WTC11 (cell line): ENCODE results near the gene ZSCAN25. TPM values are rescaled to one million over a fixed set of nuclear protein-coding genes. Genes with fewer than 3 reads are reported as not detected.

ENCODE experiments used
- ATAC-seq: fragments of 200-7000 bp; cut with Tn5 transposase; 2 replicates; pipeline ENCODE4 v1.10.0; 2021; ENCODE audit warnings: mild to moderate bottlenecking, moderate library complexity
- Bru-seq: library from RNA; stranded (reverse); fragments of 400-500 nt; gene quantifications from one replicate; lab custom pipeline; 2021; lab: Mats Ljungman, UMichigan
- CTCF ChIA-PET: fragments of 300-600 bp; sonication (Branson Sonifier 250); formaldehyde crosslinking; loops from one replicate; lab custom pipeline; 2021; ENCODE audit warnings: antibody characterized with exemption; lab: Charles Lee
- POLR2A ChIA-PET: fragments of 350-600 bp; sonication (Branson Sonifier 250); formaldehyde crosslinking; loops from one replicate; lab custom pipeline; 2021; ENCODE audit warnings: antibody characterized with exemption; lab: Charles Lee
- DNase-seq: peaks from one replicate; pipeline ENCODE4 v3.0.0; 2021; ENCODE audit warnings: low spot score
- H3K27ac Mint-ChIP-seq: 2 replicates; pipeline ENCODE4 v1.8.0; 2021; ENCODE audit warnings: mixed read lengths
- H3K27me3 Mint-ChIP-seq: 2 replicates; pipeline ENCODE4 v1.8.0; 2021; ENCODE audit warnings: low read depth, mild to moderate bottlenecking, moderate library complexity, mixed read lengths
- H3K36me3 Mint-ChIP-seq: 2 replicates; pipeline ENCODE4 v1.8.0; 2021; ENCODE audit warnings: mixed read lengths
- H3K4me1 Mint-ChIP-seq: 2 replicates; pipeline ENCODE4 v1.8.0; 2022; ENCODE audit warnings: mixed read lengths
- H3K4me3 Mint-ChIP-seq: 2 replicates; pipeline ENCODE4 v1.8.0; 2021; ENCODE audit warnings: mild to moderate bottlenecking, moderate library complexity, mixed read lengths
- H3K9me3 Mint-ChIP-seq: 2 replicates; pipeline ENCODE4 v1.8.0; 2021; ENCODE audit warnings: mixed read lengths
- ATF1 ChIP-seq: sonication (generic); formaldehyde crosslinking; IDR thresholded peaks from 2 replicates; pipeline ENCODE4 v1.8.1; 2023; ENCODE audit warnings: mild to moderate bottlenecking, moderate library complexity, missing genetic modification reagents
- CBFB ChIP-seq: sonication (generic); formaldehyde crosslinking; IDR thresholded peaks from 2 replicates; pipeline ENCODE4 v1.8.1; 2022; ENCODE audit warnings: mild to moderate bottlenecking, low read depth, missing genetic modification reagents
- CTCF ChIP-seq: fragments of 200-600 bp; IDR thresholded peaks from 2 replicates; pipeline ENCODE4 v1.8.0; 2022; ENCODE audit warnings: antibody characterized with exemption
- ELF4 ChIP-seq: sonication (generic); formaldehyde crosslinking; IDR thresholded peaks from 2 replicates; pipeline ENCODE4 v1.8.1; 2022; ENCODE audit warnings: low read depth, mild to moderate bottlenecking, moderate library complexity, missing genetic modification reagents
- EMX1 ChIP-seq: fragments of 250-450 bp; sonication (Bioruptor Pico); IDR thresholded peaks from 2 replicates; pipeline ENCODE4 v1.8.0; 2021; ENCODE audit warnings: mild to moderate bottlenecking
- ESRRA ChIP-seq: sonication (generic); formaldehyde crosslinking; IDR thresholded peaks from 2 replicates; pipeline ENCODE4 v1.8.1; 2022; ENCODE audit warnings: mild to moderate bottlenecking, missing genetic modification reagents, borderline replicate concordance
- FOXJ3 ChIP-seq: sonication (generic); formaldehyde crosslinking; IDR thresholded peaks from 2 replicates; pipeline ENCODE4 v1.9.0; 2021; ENCODE audit warnings: missing genetic modification reagents, mild to moderate bottlenecking, borderline replicate concordance
- JAZF1 ChIP-seq: fragments of 250-450 bp; sonication (Bioruptor Pico); IDR thresholded peaks from 2 replicates; pipeline ENCODE4 v1.9.0; 2021; ENCODE audit warnings: moderate library complexity, mild to moderate bottlenecking, inconsistent platforms
- JUN ChIP-seq: sonication (generic); formaldehyde crosslinking; IDR thresholded peaks from 2 replicates; pipeline ENCODE4 v1.8.0; 2023; ENCODE audit warnings: mild to moderate bottlenecking, missing genetic modification reagents
- MXD4 ChIP-seq: fragments of 250-450 bp; sonication (Bioruptor Pico); IDR thresholded peaks from 2 replicates; pipeline ENCODE4 v1.8.0; 2021; ENCODE audit warnings: mild to moderate bottlenecking, moderate library complexity, borderline replicate concordance
- MYBL2 ChIP-seq: sonication (generic); formaldehyde crosslinking; IDR thresholded peaks from 2 replicates; pipeline ENCODE4 v1.8.1; 2023; ENCODE audit warnings: mild to moderate bottlenecking, moderate library complexity, missing genetic modification reagents
- NFATC4 ChIP-seq: fragments of 250-450 bp; sonication (Bioruptor Pico); IDR thresholded peaks from 2 replicates; pipeline ENCODE4 v1.9.0; 2021; ENCODE audit warnings: mild to moderate bottlenecking
- NFYB ChIP-seq: sonication (generic); formaldehyde crosslinking; conservative IDR thresholded peaks from 2 replicates; pipeline ENCODE4 v1.8.0; 2022; ENCODE audit warnings: low read depth, missing genetic modification reagents
- SMAD4 ChIP-seq: sonication (generic); formaldehyde crosslinking; IDR thresholded peaks from 2 replicates; pipeline ENCODE4 v1.8.0; 2022; ENCODE audit warnings: mild to moderate bottlenecking, missing genetic modification reagents
- STAT6 ChIP-seq: sonication (generic); formaldehyde crosslinking; conservative IDR thresholded peaks from 2 replicates; pipeline ENCODE4 v1.8.1; 2023; ENCODE audit warnings: mild to moderate bottlenecking, low read depth, missing genetic modification reagents, moderate library complexity
- TCF7 ChIP-seq: sonication (generic); formaldehyde crosslinking; IDR thresholded peaks from 2 replicates; pipeline ENCODE4 v1.8.0; 2022; ENCODE audit warnings: mild to moderate bottlenecking, low read depth, missing genetic modification reagents, moderate library complexity
- TEAD1 ChIP-seq: sonication (generic); formaldehyde crosslinking; IDR thresholded peaks from 2 replicates; pipeline ENCODE4 v1.8.0; 2022; ENCODE audit warnings: mild to moderate bottlenecking, missing genetic modification reagents
- ZNF219 ChIP-seq: sonication (generic); formaldehyde crosslinking; IDR thresholded peaks from 2 replicates; pipeline ENCODE4 v1.8.0; 2023; ENCODE audit warnings: missing genetic modification reagents, mild to moderate bottlenecking, borderline replicate concordance
- ZNF232 ChIP-seq: sonication (generic); formaldehyde crosslinking; IDR thresholded peaks from 2 replicates; pipeline ENCODE4 v1.8.0; 2022; ENCODE audit warnings: mild to moderate bottlenecking, missing genetic modification reagents
- ZNF671 ChIP-seq: fragments of 250-450 bp; sonication (Bioruptor Pico); IDR thresholded peaks from 2 replicates; pipeline ENCODE4 v1.8.0; 2021; ENCODE audit warnings: mild to moderate bottlenecking
- long read RNA-seq, 3 experiments: library from RNA in 1 of 3; library from capped mRNA in 1 of 3; library from polyadenylated mRNA in 1 of 3; unstranded in 2 of 3; stranded (forward) in 1 of 3; transcript quantifications; one replicate each; pipeline ENCODE4 v2.0.0, GENCODE V29; 2021
- total RNA-seq: library from RNA; stranded (reverse); gene quantifications from 3 replicates; pipeline ENCODE4 v1.2.3, GENCODE V29; 2021
- TF ChIP-seq, protein P1 (sequence below): sonication (generic); formaldehyde crosslinking; IDR thresholded peaks from 2 replicates; pipeline ENCODE4 v1.8.0; 2022; ENCODE audit warnings: mild to moderate bottlenecking, missing genetic modification reagents
- TF ChIP-seq, protein P2 (sequence below): sonication (generic); formaldehyde crosslinking; IDR thresholded peaks from 2 replicates; pipeline ENCODE4 v1.8.1; 2023; ENCODE audit warnings: mild to moderate bottlenecking, missing genetic modification reagents
- TF ChIP-seq, protein P3 (sequence below): sonication (generic); formaldehyde crosslinking; IDR thresholded peaks from 2 replicates; pipeline ENCODE4 v1.8.1; 2022; ENCODE audit warnings: mild to moderate bottlenecking, missing genetic modification reagents, moderate library complexity, borderline replicate concordance
- TF ChIP-seq, protein P4 (sequence below): fragments of 250-450 bp; sonication (Bioruptor Pico); IDR thresholded peaks from 2 replicates; pipeline ENCODE4 v1.9.0; 2021; ENCODE audit warnings: mild to moderate bottlenecking

Gene ZSCAN25
- 16.3 to 20.1 TPM (median 19.9 TPM) in 3 replicates for total RNA-seq
- Bru-seq, nascent RNA = percentile 85 among the genes with signal in this experiment
- long read RNA-seq, experiment 1, full-length matches to known transcripts = 36 of 64 reads
- long read RNA-seq, experiment 1, partial matches to known transcripts = 6 of 64 reads
- long read RNA-seq, experiment 1, other reads (novel, unspliced or antisense) = 22 of 64 reads
- long read RNA-seq, experiment 2, full-length matches to known transcripts = 3 of 11 reads
- long read RNA-seq, experiment 2, partial matches to known transcripts = 2 of 11 reads
- long read RNA-seq, experiment 2, other reads (novel, unspliced or antisense) = 6 of 11 reads
- long read RNA-seq, experiment 3, full-length matches to known transcripts = 1 of 6 reads
- long read RNA-seq, experiment 3, partial matches to known transcripts = 0 of 6 reads
- long read RNA-seq, experiment 3, other reads (novel, unspliced or antisense) = 5 of 6 reads

DNA sequence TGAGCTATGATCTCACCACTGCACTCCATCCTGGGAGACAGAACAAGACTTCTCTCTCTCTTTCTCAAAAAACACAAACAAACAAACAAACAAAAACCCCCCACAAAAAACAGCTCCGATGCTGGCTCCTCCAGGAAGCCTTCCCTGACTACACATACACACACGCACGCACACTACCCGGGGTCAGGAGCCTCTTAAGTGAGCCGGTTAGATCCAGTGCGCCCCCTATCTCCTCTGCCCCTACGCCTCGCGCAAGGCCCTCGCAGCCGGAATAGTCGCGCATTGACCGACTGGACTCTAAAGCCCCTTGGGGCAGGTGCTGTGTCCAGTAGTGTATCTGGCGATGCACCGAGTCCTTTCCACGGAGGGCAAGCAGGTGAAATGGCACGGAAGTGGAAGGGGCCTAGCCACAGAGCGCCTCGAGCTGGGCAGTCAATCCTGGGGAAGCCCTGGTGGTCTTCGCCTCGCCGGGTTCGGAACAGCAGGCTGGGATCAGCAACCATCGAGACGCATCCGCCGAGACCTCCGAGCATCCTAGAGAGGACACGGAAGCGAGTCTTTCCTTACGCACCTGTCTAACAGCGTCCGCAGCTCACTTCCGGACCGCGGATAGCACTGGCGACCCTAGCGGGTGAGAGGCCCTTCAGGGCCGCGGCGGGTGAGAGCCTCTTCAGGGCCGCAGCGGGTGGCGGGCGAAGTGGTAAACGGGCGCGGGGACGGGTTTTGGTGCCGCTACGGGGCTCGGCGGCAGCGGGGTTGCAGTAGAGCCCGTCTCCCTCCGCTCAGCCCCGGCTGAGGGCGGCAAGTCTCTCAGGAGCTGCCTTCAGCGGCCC, at the start of gene ZSCAN25:
TSS of gene ZSCAN25 (plus strand) at position 588 of the 833 bp plus-strand sequence. CDS start 2,661 bp downstream, outside the sequence.
- H3K27ac Mint-ChIP-seq = peak within 1 kb of the TSS; percentile 93
- peak within 1 kb of the TSS; percentile 95 for H3K4me3 Mint-ChIP-seq
- H3K4me1 Mint-ChIP-seq = peaks cover 11% of the 10 kb centered on the region
- H3K9me3 Mint-ChIP-seq = no peaks in the 10 kb centered on the region; the same call in 1 of the 2 replicates
- H3K27me3 Mint-ChIP-seq = peaks cover 8% of the 10 kb centered on the region
- ChIA-PET POLR2A (interaction anchor here (0.5 to 1.7 kb wide), 5 partner anchors 13 to 466 kb away, joined by 3 to 5 read pairs (median 3); partner anchors contain the start of genes ZKSCAN5 and ZNF655), CTCF (interaction anchor here (0.7 to 2.5 kb wide), 16 partner anchors 12 to 374 kb away, joined by 3 to 33 read pairs (median 4); partner anchors contain the start of genes BUD31, PDAP1, TMEM225B and TRIM4)
- ATAC-seq = peak; percentile 97
- DNase-seq = peak; percentile 94
- peaks cover 31% of the 10 kb centered on the region for H3K36me3 Mint-ChIP-seq
- TF ChIP-seq, protein P1, sequence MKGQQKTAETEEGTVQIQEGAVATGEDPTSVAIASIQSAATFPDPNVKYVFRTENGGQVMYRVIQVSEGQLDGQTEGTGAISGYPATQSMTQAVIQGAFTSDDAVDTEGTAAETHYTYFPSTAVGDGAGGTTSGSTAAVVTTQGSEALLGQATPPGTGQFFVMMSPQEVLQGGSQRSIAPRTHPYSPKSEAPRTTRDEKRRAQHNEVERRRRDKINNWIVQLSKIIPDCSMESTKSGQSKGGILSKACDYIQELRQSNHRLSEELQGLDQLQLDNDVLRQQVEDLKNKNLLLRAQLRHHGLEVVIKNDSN (CRISPR knock-in tag) = peak; percentile 54; the same call in 1 of the 2 replicates
- peak; percentile 94 for TF ChIP-seq TEAD1
- TF ChIP-seq ZNF232 = 0 out of 2 replicates have a peak, but pooled peaks have one; percentile 61
- 0 out of 2 replicates have a peak, but pooled peaks have one; percentile 33 for TF ChIP-seq ELF4
- TF ChIP-seq, protein P2, sequence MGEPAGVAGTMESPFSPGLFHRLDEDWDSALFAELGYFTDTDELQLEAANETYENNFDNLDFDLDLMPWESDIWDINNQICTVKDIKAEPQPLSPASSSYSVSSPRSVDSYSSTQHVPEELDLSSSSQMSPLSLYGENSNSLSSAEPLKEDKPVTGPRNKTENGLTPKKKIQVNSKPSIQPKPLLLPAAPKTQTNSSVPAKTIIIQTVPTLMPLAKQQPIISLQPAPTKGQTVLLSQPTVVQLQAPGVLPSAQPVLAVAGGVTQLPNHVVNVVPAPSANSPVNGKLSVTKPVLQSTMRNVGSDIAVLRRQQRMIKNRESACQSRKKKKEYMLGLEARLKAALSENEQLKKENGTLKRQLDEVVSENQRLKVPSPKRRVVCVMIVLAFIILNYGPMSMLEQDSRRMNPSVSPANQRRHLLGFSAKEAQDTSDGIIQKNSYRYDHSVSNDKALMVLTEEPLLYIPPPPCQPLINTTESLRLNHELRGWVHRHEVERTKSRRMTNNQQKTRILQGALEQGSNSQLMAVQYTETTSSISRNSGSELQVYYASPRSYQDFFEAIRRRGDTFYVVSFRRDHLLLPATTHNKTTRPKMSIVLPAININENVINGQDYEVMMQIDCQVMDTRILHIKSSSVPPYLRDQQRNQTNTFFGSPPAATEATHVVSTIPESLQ (CRISPR knock-in tag) = no peak
- TF ChIP-seq ZNF219 (CRISPR knock-in tag) = peak; percentile 88; the same call in 1 of the 2 replicates
- no peak for TF ChIP-seq MXD4 (CRISPR knock-in tag)
- no peak for TF ChIP-seq NFATC4 (CRISPR knock-in tag)
- TF ChIP-seq EMX1 (CRISPR knock-in tag) = 0 out of 2 replicates have a peak, but pooled peaks have one; percentile 20
- no peak for TF ChIP-seq TCF7 (CRISPR knock-in tag)
- peak; percentile 83; the same call in 1 of the 2 replicates for TF ChIP-seq ESRRA (CRISPR knock-in tag)
- TF ChIP-seq, protein P3, sequence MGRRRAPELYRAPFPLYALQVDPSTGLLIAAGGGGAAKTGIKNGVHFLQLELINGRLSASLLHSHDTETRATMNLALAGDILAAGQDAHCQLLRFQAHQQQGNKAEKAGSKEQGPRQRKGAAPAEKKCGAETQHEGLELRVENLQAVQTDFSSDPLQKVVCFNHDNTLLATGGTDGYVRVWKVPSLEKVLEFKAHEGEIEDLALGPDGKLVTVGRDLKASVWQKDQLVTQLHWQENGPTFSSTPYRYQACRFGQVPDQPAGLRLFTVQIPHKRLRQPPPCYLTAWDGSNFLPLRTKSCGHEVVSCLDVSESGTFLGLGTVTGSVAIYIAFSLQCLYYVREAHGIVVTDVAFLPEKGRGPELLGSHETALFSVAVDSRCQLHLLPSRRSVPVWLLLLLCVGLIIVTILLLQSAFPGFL (CRISPR knock-in tag) = no peak
- TF ChIP-seq ATF1 = peak; percentile 82; the same call in 1 of the 2 replicates
- TF ChIP-seq STAT6 = no peak
- TF ChIP-seq SMAD4 (CRISPR knock-in tag) = peak; percentile 35; the same call in 1 of the 2 replicates
- no peak for TF ChIP-seq CBFB
- no peak for TF ChIP-seq NFYB (CRISPR knock-in tag)
- peak; percentile 81; the same call in 1 of the 2 replicates for TF ChIP-seq JUN
- TF ChIP-seq ZNF671 = no peak
- no peak for TF ChIP-seq FOXJ3
- TF ChIP-seq MYBL2 (CRISPR knock-in tag) = peak; percentile 87; the same call in 1 of the 2 replicates
- no peak for TF ChIP-seq CTCF
- TF ChIP-seq, protein P4, sequence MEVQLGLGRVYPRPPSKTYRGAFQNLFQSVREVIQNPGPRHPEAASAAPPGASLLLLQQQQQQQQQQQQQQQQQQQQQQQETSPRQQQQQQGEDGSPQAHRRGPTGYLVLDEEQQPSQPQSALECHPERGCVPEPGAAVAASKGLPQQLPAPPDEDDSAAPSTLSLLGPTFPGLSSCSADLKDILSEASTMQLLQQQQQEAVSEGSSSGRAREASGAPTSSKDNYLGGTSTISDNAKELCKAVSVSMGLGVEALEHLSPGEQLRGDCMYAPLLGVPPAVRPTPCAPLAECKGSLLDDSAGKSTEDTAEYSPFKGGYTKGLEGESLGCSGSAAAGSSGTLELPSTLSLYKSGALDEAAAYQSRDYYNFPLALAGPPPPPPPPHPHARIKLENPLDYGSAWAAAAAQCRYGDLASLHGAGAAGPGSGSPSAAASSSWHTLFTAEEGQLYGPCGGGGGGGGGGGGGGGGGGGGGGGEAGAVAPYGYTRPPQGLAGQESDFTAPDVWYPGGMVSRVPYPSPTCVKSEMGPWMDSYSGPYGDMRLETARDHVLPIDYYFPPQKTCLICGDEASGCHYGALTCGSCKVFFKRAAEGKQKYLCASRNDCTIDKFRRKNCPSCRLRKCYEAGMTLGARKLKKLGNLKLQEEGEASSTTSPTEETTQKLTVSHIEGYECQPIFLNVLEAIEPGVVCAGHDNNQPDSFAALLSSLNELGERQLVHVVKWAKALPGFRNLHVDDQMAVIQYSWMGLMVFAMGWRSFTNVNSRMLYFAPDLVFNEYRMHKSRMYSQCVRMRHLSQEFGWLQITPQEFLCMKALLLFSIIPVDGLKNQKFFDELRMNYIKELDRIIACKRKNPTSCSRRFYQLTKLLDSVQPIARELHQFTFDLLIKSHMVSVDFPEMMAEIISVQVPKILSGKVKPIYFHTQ (CRISPR knock-in tag) = no peak
- no peak for TF ChIP-seq JAZF1
